GM19372 (cell line): Measurements from ENCODE around the gene FAM200A.
"Not testable (repeated sequence)": the region's sequence is repeated elsewhere in the genome, so short reads cannot be mapped to it uniquely, and the experiment has no call there.

Experiments used
- ATAC-seq: cut with Tn5 transposase; IDR thresholded peaks from one replicate; pipeline ENCODE4 v1.9.1; 2021; ENCODE audit warnings: mild to moderate bottlenecking, low read depth, moderate library complexity; ENCODE audit not compliant: unreplicated experiment

FAM200A gene

GRCh38 chr7:99504603-99505323, 47.2 kb downstream of the FAM200A start, which contains the start of gene ZKSCAN5:
Gene ZKSCAN5, plus strand, starts transcription at chr7:99504662. Its CDS starts 1,383 bp downstream, at chr7:99506045.
- peak; percentile 76 for ATAC-seq

GRCh38 chr7:99504281-99504602, 47.7 kb downstream of the FAM200A start:
- no peak for ATAC-seq

GRCh38 chr7:99501236-99501635, 50.7 kb downstream of the FAM200A start:
- not testable (repeated sequence) for ATAC-seq

GRCh38 chr7:99500637-99501009, 51.3 kb downstream of the FAM200A start:
- ATAC-seq, result no peak

GRCh38 chr7:99499721-99500636, 51.9 kb downstream of the FAM200A start, which contains the start of gene ZNF394:
Gene ZNF394, minus strand, starts transcription at chr7:99500281. Its CDS starts 188 bp downstream, at chr7:99500093.
- peak; percentile 35 for ATAC-seq

GRCh38 chr7:99499371-99499720, 52.6 kb downstream of the FAM200A start:
- ATAC-seq, result no peak

GRCh38 chr7:99498546-99498944, 53.4 kb downstream of the FAM200A start:
- no peak for ATAC-seq

- no peak for ATAC-seq
Observed at GRCh38 chr7:99497766-99498545, 54.0 kb downstream of the FAM200A start.
